Right lobe of liver (tissue), 4 donors: ENCODE measurements around the gene CD22.

Experiments used
- CTCF ChIP-seq, 4 donors: fragments of 200-600 bp in 3 of 4; fragments of 450-650 bp in 1 of 4; IDR thresholded peaks; one replicate each; pipeline versions ENCODE4 v1.5.1 to v1.8.0; 2016 to 2022; ENCODE audit warnings: antibody characterized with exemption in 4 of 4, mild to moderate bottlenecking in 2 of 4
- POLR2A ChIP-seq: fragments of 450-650 bp; IDR thresholded peaks from one replicate; pipeline ENCODE4 v1.6.1; 2017; ENCODE audit warnings: antibody characterized with exemption, mild to moderate bottlenecking
- donor health status: DM: no; HTN: no; CAD: no.
- donor health status: DM: no; HTN: no; CAD: no.
- donor health status: DM: no; HTN: yes; CAD: no.

DNA sequence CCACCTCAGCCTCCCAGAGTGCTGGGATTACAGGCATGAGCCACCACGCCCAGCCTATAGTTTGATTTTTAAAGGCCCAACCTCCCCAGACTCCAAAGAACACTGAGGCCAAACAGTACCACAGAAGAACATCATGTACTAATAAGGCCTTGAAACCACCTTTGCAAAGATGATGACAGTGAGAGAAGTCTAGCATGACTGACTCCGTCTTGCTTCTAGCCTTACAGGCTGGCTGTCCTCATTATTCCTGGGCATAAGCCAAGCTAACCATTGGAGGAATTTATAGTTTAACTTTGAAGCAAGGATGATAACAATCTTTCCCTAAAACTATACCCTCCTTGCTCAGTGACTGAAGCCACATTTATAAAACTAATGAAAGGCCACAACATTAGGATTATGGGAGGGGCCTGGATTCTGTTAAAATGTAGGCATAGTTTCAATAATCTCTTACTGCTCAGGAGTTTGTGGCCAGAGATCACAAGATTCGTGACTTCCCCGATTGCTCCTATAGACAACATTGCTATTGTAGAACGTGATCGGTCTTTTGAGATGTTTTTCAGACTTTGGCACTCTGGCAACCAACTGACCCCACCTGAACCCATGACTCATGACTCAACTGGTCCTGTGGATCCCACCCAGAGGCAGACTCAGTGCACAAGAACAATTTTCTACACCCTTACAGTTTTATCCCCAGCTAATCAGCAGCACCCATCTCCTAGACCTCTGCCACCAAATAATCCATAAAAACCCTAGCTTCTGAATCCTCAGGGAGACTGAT, 59.5 kb downstream of the CD22 start:
- TF ChIP-seq CTCF (IDR thresholded peaks at IDR 0.05) (no peak), POLR2A (no peak)
